Panc1 (cell line): ENCODE results near the gene HASPIN.

Experiments
- CTCF ChIP-seq: fragments of 450-650 bp; IDR thresholded peaks from 2 replicates; pipeline ENCODE4 v1.5.1; 2017; ENCODE audit warnings: mild to moderate bottlenecking
- POLR2AphosphoS5 ChIP-seq: IDR thresholded peaks from 2 replicates; pipeline ENCODE4 v1.6.1; 2012; ENCODE audit warnings: mild to moderate bottlenecking, low read depth, low read length, moderate library complexity
- REST ChIP-seq, 2 experiments: IDR thresholded peaks; 2 replicates each; pipeline ENCODE4 v1.6.1; 2011 to 2012; ENCODE audit warnings: low read depth in 2 of 2, control low read depth in 1 of 2, low read length in 1 of 2, mild to moderate bottlenecking in 1 of 2, moderate library complexity in 1 of 2; ENCODE audit not compliant: insufficient read depth in 1 of 2

GRCh38 chr17:3761036-3761917 lies 37.6 kb downstream of the HASPIN start:
- no peak for TF ChIP-seq CTCF
- TF ChIP-seq REST (IDR thresholded peaks at IDR 0.05; ENCODE audit: insufficient read depth in 1 of 2, low read depth in 2 of 2, low read length in 1 of 2): no peak
- TF ChIP-seq POLR2AphosphoS5: no peak
